Stomach smooth muscle (tissue), 2 donors: Measurements from ENCODE around the gene NALCN.

Source experiments
- H3K27ac ChIP-seq: one replicate; pipeline ENCODE4 v1.7.0; 2013; ENCODE audit warnings: mild to moderate bottlenecking, low read length, inconsistent platforms
- H3K27me3 ChIP-seq, 2 donors: one replicate each; pipeline ENCODE4 v1.7.0; 2013; ENCODE audit warnings: low read length in 2 of 2; ENCODE audit not compliant: insufficient read depth in 2 of 2, control insufficient read depth in 1 of 2
- H3K36me3 ChIP-seq, 2 donors: one replicate each; pipeline ENCODE4 v1.7.0; 2013; ENCODE audit warnings: low read length in 2 of 2; ENCODE audit not compliant: control insufficient read depth in 2 of 2, insufficient read depth in 2 of 2
- H3K4me1 ChIP-seq: one replicate; pipeline ENCODE4 v1.7.0; 2013; ENCODE audit warnings: low read length; ENCODE audit not compliant: control insufficient read depth, insufficient read depth
- H3K4me3 ChIP-seq, 2 donors: one replicate each; pipeline ENCODE4 v1.7.0; 2013; ENCODE audit warnings: low read length in 2 of 2
- H3K9ac ChIP-seq, 2 donors: one replicate each; pipeline ENCODE4 v1.7.0; 2013; ENCODE audit warnings: low read length in 2 of 2, mild to moderate bottlenecking in 1 of 2
- H3K9me3 ChIP-seq, 2 donors: one replicate each; pipeline ENCODE4 v1.7.0; 2013; ENCODE audit warnings: low read length in 2 of 2; ENCODE audit not compliant: control insufficient read depth in 2 of 2
- donor health status: healthy.
- donor health status: Pancreatic carcinoma.

NALCN gene

GRCh38 chr13:101170306-101170705 lies 246.0 kb downstream of the NALCN start:
- no peak overlapping the region for H3K27ac ChIP-seq
- H3K9ac ChIP-seq = no peak overlapping the region
- no peak overlapping the region for H3K4me3 ChIP-seq
- H3K9me3 ChIP-seq = no peaks in the 10 kb centered on the region
- H3K4me1 ChIP-seq = no peaks in the 10 kb centered on the region
- no peaks in the 10 kb centered on the region for H3K36me3 ChIP-seq
- no peaks in the 10 kb centered on the region for H3K27me3 ChIP-seq

GRCh38 chr13:101157261-101157660 lies 259.0 kb downstream of the NALCN start:
- Histone ChIP-seq H3K4me1 (no peaks in the 10 kb centered on the region), H3K9me3 (no peaks in the 10 kb centered on the region), H3K4me3 (no peak overlapping the region), H3K27me3 (peaks cover 3 to 7% of the 10 kb centered on the region in 2 donors), H3K9ac (no peak overlapping the region), H3K36me3 (no peaks in the 10 kb centered on the region), H3K27ac (no peak overlapping the region)

GRCh38 chr13:101155920-101156319 lies 260.4 kb downstream of the NALCN start:
- no peak overlapping the region for H3K27ac ChIP-seq
- no peak overlapping the region for H3K9ac ChIP-seq
- H3K36me3 ChIP-seq = no peaks in the 10 kb centered on the region
- no peaks in the 10 kb centered on the region for H3K4me1 ChIP-seq
- H3K27me3 ChIP-seq = peaks cover 3 to 7% of the 10 kb centered on the region in 2 donors
- H3K4me3 ChIP-seq = no peak overlapping the region
- no peaks in the 10 kb centered on the region for H3K9me3 ChIP-seq

- Histone ChIP-seq H3K27ac (no peak overlapping the region), H3K27me3 (peaks cover 5 to 11% of the 10 kb centered on the region in 2 donors), H3K4me1 (no peaks in the 10 kb centered on the region), H3K36me3 (no peaks in the 10 kb centered on the region), H3K9me3 (no peaks in the 10 kb centered on the region), H3K9ac (no peak overlapping the region), H3K4me3 (no peak overlapping the region)
Measured at GRCh38 chr13:101152184-101152583, 264.1 kb downstream of the NALCN start.

GRCh38 chr13:101150998-101151397 lies 265.3 kb downstream of the NALCN start:
- peaks cover 5 to 11% of the 10 kb centered on the region in 2 donors for H3K27me3 ChIP-seq
- H3K4me3 ChIP-seq = no peak overlapping the region
- no peaks in the 10 kb centered on the region for H3K9me3 ChIP-seq
- no peaks in the 10 kb centered on the region for H3K36me3 ChIP-seq
- no peaks in the 10 kb centered on the region for H3K4me1 ChIP-seq
- H3K27ac ChIP-seq = no peak overlapping the region
- no peak overlapping the region for H3K9ac ChIP-seq

GRCh38 chr13:101149735-101150384 lies 266.4 kb downstream of the NALCN start:
- Histone ChIP-seq H3K27ac (no peak overlapping the region), H3K9me3 (no peaks in the 10 kb centered on the region), H3K36me3 (no peaks in the 10 kb centered on the region), H3K4me3 (no peak overlapping the region), H3K27me3 (peaks cover 3 to 9% of the 10 kb centered on the region in 2 donors), H3K9ac (no peak overlapping the region), H3K4me1 (no peaks in the 10 kb centered on the region)

- no peak overlapping the region for H3K4me3 ChIP-seq
- H3K27me3 ChIP-seq = peaks cover 4 to 5% of the 10 kb centered on the region in 2 donors
- no peaks in the 10 kb centered on the region for H3K9me3 ChIP-seq
- no peaks in the 10 kb centered on the region for H3K36me3 ChIP-seq
- H3K27ac ChIP-seq = no peak overlapping the region
- no peak overlapping the region for H3K9ac ChIP-seq
- no peaks in the 10 kb centered on the region for H3K4me1 ChIP-seq
Measured at GRCh38 chr13:101146101-101146898, 270.0 kb downstream of the NALCN start.

- H3K9me3 ChIP-seq = no peaks in the 10 kb centered on the region
- no peaks in the 10 kb centered on the region for H3K36me3 ChIP-seq
- no peak overlapping the region for H3K4me3 ChIP-seq
- no peak overlapping the region for H3K27ac ChIP-seq
- H3K9ac ChIP-seq = no peak overlapping the region
- peaks cover 5 to 10% of the 10 kb centered on the region in 2 donors for H3K27me3 ChIP-seq
- H3K4me1 ChIP-seq = no peaks in the 10 kb centered on the region
Measured at GRCh38 chr13:101144808-101145419, 271.4 kb downstream of the NALCN start.

- H3K9me3 ChIP-seq = no peaks in the 10 kb centered on the region
- H3K9ac ChIP-seq = no peak overlapping the region
- H3K4me3 ChIP-seq = no peak overlapping the region
- H3K36me3 ChIP-seq = no peaks in the 10 kb centered on the region
- H3K4me1 ChIP-seq = no peaks in the 10 kb centered on the region
- peaks cover 5 to 11% of the 10 kb centered on the region in 2 donors for H3K27me3 ChIP-seq
- no peak overlapping the region for H3K27ac ChIP-seq
Measured at GRCh38 chr13:101140936-101141335, 275.4 kb downstream of the NALCN start.

GRCh38 chr13:101140087-101140770 lies 276.1 kb downstream of the NALCN start:
- H3K27ac ChIP-seq = no peak overlapping the region
- no peaks in the 10 kb centered on the region for H3K36me3 ChIP-seq
- H3K4me1 ChIP-seq = no peaks in the 10 kb centered on the region
- H3K9me3 ChIP-seq = no peaks in the 10 kb centered on the region
- H3K4me3 ChIP-seq = no peak overlapping the region
- H3K9ac ChIP-seq = no peak overlapping the region
- H3K27me3 ChIP-seq = peaks cover 5 to 11% of the 10 kb centered on the region in 2 donors
